ENCODE results near the gene REXO1. TPM values are rescaled to one million over a fixed set of nuclear protein-coding genes. Genes with fewer than 3 reads are reported as not detected.

The REXO1 gene
- total and polyA plus RNA-seq, 2 of the 13 experiments (the other 11 are each of a cell fraction or from before 2014, with no cell fraction given): 5.0 to 11.2 TPM

- TF ChIP-seq ZNF33A (CRISPR knock-in tag; IDR thresholded peaks at IDR 0.05; ENCODE audit: borderline replicate concordance) (no peak), ZNF121 (CRISPR knock-in tag; IDR thresholded peaks at IDR 0.05) (no peak), ATF6 (CRISPR knock-in tag; conservative IDR thresholded peaks at IDR 0.05) (no peak), ZNF160 (CRISPR knock-in tag; IDR thresholded peaks at IDR 0.05) (no peak), KAT8 (CRISPR knock-in tag; IDR thresholded peaks at IDR 0.05) (no peak), ATF5 (CRISPR knock-in tag; IDR thresholded peaks at IDR 0.05; ENCODE audit: low read depth) (no peak), ZNF550 (CRISPR knock-in tag; IDR thresholded peaks at IDR 0.05; ENCODE audit: borderline replicate concordance) (no peak), MLLT10 (CRISPR knock-in tag; IDR thresholded peaks at IDR 0.05) (no peak), ZBTB38 (CRISPR knock-in tag; IDR thresholded peaks at IDR 0.05) (no peak), ZNF777 (CRISPR knock-in tag; IDR thresholded peaks at IDR 0.05) (peak; percentile 76), ZNF33B (CRISPR knock-in tag; IDR thresholded peaks at IDR 0.05) (no peak), PLRG1 (conservative IDR thresholded peaks at IDR 0.05) (no peak), FOXM1 (CRISPR knock-in tag; IDR thresholded peaks at IDR 0.05) (no peak), ZNF563 (CRISPR knock-in tag; IDR thresholded peaks at IDR 0.05) (0 out of 2 replicates have a peak, but pooled peaks have one; percentile 38), NR2C2 (CRISPR knock-in tag; IDR thresholded peaks at IDR 0.05; ENCODE audit: borderline replicate concordance) (no peak), REXO4 (CRISPR knock-in tag; IDR thresholded peaks at IDR 0.05; ENCODE audit: borderline replicate concordance) (no peak), SNAI1 (CRISPR knock-in tag; IDR thresholded peaks at IDR 0.05; ENCODE audit: borderline replicate concordance) (no peak), REPIN1 (CRISPR knock-in tag; IDR thresholded peaks at IDR 0.05; ENCODE audit: borderline replicate concordance, low read depth) (no peak), GPN1 (CRISPR knock-in tag; IDR thresholded peaks at IDR 0.05; ENCODE audit: borderline replicate concordance) (no peak), KLF16 (CRISPR knock-in tag; IDR thresholded peaks at IDR 0.05) (0 out of 4 replicates have a peak, but pooled peaks of 1 of the 2 experiments have one; percentile 4), E2F5 (CRISPR knock-in tag; conservative IDR thresholded peaks at IDR 0.05) (no peak), SOX13 (IDR thresholded peaks at IDR 0.05) (no peak), SOX13 (CRISPR knock-in tag; conservative IDR thresholded peaks at IDR 0.05 in 1 of 2, IDR thresholded peaks at IDR 0.05 in 1 of 2) (no peak), HIVEP1 (CRISPR knock-in tag; IDR thresholded peaks at IDR 0.05) (no peak)
- TF ChIP-seq, protein P1, sequence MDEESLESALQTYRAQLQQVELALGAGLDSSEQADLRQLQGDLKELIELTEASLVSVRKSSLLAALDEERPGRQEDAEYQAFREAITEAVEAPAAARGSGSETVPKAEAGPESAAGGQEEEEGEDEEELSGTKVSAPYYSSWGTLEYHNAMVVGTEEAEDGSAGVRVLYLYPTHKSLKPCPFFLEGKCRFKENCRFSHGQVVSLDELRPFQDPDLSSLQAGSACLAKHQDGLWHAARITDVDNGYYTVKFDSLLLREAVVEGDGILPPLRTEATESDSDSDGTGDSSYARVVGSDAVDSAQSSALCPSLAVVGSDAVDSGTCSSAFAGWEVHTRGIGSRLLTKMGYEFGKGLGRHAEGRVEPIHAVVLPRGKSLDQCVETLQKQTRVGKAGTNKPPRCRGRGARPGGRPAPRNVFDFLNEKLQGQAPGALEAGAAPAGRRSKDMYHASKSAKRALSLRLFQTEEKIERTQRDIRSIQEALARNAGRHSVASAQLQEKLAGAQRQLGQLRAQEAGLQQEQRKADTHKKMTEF (CRISPR knock-in tag; IDR thresholded peaks at IDR 0.05): no peak
- TF ChIP-seq, protein P2, sequence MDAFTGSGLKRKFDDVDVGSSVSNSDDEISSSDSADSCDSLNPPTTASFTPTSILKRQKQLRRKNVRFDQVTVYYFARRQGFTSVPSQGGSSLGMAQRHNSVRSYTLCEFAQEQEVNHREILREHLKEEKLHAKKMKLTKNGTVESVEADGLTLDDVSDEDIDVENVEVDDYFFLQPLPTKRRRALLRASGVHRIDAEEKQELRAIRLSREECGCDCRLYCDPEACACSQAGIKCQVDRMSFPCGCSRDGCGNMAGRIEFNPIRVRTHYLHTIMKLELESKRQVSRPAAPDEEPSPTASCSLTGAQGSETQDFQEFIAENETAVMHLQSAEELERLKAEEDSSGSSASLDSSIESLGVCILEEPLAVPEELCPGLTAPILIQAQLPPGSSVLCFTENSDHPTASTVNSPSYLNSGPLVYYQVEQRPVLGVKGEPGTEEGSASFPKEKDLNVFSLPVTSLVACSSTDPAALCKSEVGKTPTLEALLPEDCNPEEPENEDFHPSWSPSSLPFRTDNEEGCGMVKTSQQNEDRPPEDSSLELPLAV (CRISPR knock-in tag; conservative IDR thresholded peaks at IDR 0.05; ENCODE audit: low read depth): 0 out of 2 replicates have a peak, but pooled peaks have one; percentile 40
Observed at GRCh38 chr19:1863328-1863637, 15.0 kb upstream of the REXO1 start, which contains the start of gene KLF16 (continued).

Measured in HepG2 (cell line).